Femur (tissue), 1 donor: Measurements from ENCODE around the gene NT5C2.
"Not testable (repeated sequence)": the region's sequence is repeated elsewhere in the genome, so short reads cannot be mapped to it uniquely, and the experiment has no call there.

Experiments used
- DNase-seq: peaks from one replicate; pipeline ENCODE4 v3.0.0-alpha.2; 2017

The NT5C2 gene

DNA sequence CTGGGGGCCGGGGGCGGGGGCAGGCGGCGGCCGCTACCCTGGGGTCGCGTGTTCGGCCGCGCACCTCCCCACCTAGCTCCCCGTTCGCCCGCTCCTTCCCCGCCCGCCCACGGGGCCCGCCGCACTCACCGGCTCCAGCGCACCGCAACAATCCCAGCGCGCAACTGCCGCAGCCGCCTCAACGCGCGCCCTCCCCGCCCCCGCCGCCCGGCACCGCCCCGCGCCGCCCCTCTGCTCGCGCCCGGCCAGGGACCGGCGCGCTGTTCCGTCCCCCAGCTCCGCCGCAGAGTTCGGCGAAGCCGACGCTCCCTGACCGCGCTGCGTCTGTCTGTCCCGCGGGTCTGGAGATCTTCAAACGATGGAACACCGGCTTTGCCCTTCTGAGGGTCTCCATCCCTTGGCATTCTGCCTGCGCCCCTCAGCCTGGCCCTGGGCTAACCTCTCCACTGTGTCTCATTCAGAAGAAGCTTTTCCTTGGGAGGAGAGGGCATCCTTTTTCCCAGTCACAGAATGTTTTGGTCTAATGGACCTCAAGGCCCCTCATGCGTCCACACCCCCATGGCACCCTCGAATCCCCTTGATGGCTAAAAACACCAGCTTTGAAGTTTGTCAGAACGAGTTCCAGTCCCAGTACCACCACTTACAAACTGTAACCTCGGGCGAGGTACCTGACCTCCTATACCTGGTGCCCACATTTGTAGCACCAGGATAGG is at the start of gene NT5C2:
TSS of gene NT5C2 (minus strand) at position 166 of the 713 bp plus-strand sequence. CDS start 18,314 bp downstream, outside the sequence.
- DNase-seq: peak; percentile 90

DNA sequence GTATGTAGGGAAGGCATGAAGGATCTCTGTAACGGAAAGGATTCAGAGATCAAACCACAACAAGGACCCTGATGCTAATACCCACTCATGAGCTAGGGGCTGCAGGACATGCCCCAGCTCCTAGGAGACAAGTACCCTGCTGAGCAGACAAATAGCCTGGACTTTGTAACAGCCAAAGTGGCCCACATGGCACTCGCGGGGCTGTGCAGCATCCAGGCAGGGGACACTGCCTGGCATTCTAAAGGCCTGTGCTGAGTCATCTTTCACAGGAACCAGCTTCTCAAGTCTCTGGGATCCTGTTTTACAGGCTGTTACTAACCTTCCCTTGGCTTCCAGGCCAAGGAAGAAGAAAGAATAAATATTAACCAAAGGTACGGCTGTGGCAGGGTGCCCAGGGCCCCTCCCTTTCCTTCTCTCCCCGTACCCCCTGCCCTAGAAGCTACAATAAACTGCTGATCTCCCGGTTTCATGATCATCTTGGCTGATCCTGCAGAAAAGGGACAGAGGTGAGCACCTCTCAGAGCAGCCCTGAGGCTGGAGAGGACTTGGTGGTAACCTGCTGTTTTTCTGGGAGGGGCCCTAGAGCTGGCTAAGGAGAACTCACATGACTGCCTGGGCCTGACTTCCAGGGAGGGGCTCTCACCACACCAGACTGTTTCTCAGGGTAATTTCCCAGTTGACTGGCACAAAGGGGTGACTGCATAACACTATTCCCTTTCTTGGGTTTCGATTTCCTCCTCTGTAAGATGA is 48.4 kb upstream of the NT5C2 start:
- DNase-seq: no peak

DNA sequence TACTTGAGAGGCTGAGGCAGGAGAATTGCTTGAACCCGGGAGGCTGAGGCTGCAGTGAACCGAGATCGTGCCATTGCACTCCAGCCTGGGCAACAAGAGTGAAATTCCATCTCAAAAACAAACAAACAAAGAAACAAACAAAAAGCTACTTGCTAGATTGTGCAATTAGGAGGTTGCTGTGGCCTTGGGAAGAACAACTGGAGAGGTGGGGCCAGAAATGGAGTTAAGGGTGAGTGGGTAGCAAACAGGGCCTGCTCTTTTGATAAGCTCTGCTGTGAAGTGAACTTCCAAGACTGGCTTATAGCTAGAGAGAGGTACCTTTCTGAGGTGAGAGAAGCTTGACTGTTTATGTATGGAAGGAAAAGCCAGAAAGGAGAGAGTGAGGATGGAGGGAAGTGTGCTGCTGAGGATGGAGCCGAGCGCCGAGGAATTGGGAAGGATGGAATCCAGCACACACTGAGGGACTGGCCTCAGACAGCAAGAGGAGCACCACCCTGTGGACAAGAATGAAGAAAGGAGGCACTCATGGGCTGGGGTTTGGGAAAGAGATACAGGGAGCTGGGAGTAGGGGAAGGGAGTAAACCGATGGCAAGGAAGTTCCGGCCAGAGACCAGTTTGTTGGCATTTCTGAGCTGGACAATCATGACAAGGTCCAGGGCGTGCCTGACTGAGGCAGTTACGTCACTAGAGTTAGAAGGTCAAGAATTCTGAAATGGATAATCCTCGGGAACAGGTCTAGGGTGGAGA is 45.6 kb upstream of the NT5C2 start:
- peak; percentile 20 for DNase-seq

DNA sequence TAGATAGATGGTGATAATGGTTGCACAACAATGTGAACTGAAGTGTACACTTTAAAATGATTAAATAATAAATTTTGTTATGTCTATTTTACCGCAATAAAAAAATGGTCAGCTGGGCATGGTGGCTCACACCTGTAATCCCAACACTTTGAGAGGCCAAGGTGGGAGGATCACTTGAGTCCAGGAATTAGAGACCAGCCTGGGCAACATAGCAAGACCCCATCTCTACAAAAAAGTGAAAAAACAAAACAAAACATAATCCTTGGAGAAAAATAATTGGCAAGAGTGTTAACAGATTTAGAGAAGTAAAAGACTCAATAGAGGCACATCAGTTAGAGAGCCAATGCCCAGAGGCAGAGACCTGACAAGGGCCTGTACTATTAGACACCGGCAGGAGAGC is 42.7 kb upstream of the NT5C2 start:
- DNase-seq: no peak

DNA sequence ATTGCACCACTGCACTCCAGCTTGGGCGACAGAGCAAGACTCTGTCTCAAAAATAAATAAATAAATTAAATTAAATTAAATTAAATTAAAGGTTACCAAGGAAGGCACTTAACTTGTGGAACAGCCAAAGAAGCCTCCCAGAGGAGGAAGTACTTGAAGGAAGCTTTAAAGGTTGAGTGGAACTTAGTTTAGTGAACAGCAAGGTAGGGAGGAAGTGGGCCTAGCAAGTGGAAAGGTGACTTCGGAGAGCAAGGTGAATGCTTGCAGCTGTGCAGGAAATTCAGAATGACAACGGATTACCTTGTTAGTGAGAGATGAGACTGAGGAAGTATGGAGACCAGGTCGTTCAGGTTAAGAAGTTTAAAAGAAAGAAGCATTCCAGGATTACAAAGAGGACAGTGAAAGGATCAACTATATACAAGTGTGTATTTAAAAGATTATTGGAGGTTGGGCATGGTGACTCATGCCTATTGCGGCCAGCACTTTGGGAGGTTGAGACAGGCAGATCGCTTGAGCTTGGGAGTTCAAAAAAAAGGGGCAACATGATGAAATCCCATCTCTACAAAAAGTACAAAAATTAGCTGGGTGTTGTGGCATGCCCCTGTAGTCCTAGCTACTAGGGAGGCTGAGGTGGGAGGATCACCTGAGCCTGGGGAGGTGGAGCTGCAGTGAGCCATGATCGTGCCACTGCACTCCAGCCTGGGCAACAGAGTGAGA is 39.9 kb upstream of the NT5C2 start:
- DNase-seq: no peak

DNA sequence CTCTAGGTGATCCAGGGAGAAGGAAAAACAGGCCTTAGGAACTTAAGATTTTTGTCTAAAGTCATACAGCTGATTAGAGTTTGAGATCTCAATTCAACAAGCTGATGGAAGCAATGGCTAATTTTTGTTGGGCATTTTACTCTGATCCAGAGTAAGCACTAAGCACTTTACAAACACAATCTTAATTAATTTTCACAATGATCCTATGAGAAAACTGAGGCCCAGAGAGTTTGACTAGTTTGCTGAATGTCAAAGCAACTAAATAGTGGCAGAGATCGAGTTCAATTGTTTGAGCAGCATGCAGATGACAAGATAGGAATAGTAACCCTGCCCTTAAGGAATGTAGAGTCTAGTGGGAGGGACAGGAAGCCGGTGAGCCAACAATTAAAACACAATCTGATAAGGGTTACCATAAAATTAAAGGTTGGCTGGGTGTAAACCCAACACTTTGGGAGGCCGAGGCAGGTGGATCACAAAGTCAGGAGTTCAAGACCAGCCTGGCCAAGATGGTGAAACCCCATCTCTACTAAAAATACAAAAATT is 39.1 kb upstream of the NT5C2 start:
- no peak for DNase-seq

DNA sequence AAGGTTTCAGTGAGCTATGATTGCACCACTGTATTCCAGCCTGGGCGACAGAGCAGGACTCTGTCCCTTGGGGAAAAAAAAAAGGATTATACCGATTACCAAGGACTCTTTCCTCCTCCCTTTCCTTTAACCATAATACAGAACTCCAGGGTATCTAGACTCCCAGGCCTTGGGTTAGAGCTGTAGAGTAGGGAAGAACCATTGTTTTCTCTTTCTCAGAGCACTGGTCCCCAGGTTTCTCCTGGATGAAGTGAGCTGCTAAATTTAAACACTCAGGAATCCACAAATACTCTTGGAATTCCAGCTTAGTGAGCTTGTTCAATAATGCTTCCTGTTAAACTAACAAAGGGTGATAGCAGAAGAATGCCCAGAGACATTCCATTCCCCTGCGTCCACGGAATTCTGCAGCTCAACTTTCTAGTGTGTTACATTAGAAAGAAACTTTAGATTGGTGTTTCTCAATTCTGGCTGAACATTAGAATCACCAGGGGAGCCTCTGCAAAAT is 38.0 kb upstream of the NT5C2 start:
- DNase-seq: no peak

DNA sequence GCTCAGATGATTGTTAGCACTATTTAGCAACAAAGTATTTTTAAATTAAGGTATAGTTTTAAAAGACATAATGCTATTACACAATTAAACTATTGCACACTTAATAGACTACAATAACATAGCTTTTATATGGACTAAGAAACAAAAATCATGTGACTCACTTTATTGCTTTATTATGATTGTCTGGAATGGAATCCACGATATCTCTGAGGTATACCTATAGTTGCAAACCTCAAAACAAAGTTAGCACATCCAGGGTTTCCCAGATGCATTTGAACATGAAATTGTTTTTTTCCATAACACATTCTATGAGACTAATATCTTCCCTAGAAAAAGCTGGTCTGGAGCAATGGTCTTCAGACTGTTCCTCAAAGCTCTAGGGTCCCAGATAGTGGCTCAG is 34.3 kb upstream of the NT5C2 start:
- DNase-seq: no peak

DNA sequence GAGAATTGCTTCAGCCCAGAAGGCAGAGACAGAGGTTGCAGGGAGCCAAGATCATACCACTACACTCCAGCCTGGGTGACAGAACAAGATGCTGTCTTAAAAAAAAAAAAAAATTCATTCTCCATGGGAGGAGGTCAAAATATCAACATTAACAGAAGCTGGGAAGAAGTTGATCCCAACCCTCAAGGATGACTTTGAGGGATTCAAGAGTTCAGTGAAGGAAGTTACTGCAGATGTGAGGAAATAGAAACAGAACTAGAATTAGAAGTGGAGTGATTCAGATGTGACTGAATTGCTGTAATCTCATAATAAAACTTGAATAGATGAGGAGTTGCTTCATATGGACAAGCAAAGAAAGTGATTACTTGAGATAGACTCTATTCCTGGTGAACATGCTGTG is 32.9 kb upstream of the NT5C2 start:
- DNase-seq: no peak

DNA sequence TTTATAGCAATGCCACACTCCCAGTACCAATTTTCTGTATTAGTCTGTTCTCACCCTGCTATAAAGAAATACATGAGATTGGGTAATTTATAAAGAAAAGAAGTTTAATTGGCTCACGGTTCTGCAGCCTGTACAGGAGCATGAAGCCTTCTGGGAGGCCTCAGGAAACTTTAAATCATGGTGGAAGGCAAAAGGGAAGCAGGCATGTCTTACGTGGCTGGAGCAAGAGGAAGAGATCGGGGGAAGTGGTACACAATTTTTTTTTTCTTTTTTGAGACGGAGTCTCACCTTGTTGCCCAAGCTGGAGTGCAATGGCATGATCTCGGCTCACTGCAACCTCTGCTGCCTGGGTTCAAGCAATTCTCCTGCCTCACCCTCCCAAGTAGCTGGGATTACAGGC is 31.6 kb upstream of the NT5C2 start:
- not testable (repeated sequence) for DNase-seq

DNA sequence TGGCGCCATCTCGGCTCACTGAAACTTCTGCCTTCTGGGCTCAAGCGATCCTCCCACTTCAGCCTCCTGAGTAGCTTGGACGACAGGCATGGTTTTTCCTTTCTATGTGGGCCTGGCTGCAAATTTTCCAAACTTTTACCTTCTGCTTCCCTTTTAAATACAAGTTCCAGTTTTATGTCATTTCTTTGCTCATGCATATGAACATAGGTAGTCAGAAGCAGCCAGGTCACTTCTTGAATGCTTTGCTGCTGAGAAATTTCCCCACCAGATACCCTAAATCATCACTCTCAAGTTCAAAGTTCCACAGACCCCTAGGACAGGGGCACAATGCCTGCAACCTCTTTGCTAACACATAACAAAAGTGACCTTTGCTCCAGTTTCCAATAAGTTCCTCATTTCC is 31.1 kb upstream of the NT5C2 start:
- DNase-seq: no peak

DNA sequence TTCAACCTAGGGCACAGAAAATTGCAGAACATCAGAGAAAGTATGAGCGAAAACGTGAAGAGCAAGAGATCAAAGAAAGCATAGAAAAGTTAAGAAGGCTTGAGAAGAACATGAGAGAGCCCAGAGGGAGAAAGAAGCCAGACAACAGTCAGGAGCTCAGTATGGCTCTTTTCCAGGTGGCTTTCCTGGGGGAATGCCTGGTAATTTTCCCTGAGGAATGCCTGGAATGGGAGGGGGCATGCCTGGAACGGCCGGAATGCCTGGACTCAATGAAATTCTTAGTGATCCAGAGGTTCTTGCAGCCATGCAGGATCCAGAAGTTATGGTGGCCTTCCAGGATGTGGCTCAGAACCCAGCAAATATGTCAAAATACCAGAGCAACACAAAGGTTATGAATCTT is 23.3 kb upstream of the NT5C2 start:
- DNase-seq: not testable (repeated sequence)

DNA sequence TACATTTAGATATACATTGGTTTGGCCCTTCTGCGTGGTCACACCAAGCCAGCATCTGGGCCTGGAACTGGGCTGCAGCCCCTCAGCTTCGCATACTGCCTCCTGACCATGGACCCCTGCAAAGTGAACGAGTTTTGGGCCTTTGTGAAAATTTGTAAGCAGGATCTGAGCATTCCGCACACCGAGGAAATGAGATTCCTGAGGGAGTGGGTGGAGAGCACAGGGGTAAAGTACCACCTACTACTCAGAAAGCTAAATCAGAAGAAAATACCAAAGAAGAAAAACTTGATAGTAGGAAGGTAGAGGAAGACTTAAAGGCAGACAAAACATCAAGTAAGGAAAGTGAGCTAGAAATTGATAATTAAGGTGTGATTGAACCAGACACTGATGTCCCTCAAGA is 22.5 kb upstream of the NT5C2 start:
- DNase-seq: no peak

DNA sequence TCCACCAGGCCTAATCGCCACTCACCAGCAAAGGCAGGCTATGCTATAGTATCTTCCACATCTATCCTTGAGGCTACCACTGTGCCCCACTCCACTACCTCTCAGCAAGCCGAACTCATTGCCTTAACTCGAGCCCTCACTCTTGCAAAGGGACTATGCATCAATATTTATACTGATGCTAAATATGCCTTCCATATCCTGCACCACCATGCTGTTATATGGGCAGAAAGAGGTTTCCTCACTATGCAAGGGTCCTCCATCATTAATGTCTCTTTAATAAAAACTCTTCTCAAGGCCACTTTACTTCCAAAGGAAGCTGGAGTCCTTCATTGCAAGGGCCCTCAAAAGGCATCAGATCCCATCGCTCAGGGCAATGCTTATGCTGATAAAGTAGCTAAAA is 17.2 kb upstream of the NT5C2 start:
- not testable (repeated sequence) for DNase-seq

DNA sequence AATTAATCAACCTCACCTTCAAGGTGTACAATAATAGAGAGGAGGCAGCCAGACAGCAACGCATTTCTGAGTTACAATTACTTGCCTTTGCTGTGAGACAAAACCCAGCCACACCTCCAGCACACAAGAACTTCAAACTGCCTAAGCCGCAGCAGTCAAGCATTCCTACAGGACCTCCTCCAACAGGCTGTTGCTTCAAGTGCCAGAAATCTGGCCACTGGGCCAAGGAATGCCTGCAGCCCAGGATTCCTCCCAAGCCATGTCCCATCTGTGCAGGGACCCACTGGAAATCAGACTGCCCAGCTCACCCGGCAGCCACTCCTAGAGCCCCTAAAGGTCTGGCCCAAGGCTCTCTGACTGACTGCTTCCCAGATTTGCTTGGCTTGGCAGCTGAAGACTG is 14.6 kb upstream of the NT5C2 start:
- not testable (repeated sequence) for DNase-seq

DNA sequence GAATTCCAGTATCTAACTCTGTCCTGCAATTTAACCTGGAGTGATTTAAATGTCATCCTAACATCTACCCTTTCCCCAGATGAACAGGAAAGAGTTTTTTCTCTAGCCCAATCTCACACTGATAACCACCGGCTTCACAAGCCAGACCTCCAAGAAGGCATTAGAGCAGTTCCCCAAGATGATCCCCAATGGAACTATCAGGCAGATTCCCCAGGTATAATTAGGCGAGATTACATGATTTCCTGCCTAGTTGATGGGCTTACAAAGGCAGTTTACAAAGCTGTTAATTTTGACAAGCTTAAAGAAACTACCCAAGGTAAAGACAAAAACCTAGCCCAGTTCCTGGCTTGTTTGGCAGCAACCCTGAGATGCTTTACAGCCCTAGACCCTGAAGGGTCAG is 14.1 kb upstream of the NT5C2 start:
- no peak for DNase-seq

DNA sequence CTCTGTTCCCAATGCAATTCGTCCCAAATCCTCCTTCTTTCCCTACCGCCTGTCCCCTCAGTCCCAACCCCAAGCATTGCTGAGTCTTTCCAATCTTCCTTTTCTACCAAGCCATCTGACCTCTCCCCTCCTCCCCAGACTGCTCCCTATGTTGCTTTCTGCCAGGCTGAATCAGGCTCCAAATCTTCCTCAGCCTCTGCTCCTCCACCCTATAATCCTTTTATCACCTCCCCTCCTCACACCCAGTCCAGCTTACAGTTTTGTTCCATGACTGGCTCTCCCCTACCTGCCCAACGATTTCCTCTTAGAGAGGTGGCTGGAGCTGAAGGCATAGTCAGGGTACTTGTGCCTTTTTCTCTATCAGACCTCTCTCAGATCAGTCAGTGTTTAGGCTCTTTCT is 13.6 kb upstream of the NT5C2 start:
- not testable (repeated sequence) for DNase-seq

DNA sequence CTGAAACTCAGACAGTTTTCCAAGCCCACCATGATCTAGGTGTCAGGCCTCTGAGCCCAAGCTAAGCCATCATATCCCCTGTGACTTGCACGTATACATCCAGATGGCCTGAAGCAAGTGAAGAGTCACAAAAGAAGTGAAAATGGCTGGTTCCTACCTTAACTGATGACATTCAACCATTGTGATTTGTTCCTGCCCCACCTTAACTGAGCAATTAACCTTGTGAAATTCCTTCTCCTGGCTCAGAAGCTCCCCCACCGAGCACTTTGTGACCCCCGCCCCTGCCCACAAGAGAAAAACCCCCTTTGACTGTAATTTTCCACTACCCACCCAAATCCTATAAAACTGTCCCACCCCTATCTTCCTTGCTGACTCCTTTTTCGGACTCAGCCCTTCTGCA is 12.3 kb upstream of the NT5C2 start:
- not testable (repeated sequence) for DNase-seq

DNA sequence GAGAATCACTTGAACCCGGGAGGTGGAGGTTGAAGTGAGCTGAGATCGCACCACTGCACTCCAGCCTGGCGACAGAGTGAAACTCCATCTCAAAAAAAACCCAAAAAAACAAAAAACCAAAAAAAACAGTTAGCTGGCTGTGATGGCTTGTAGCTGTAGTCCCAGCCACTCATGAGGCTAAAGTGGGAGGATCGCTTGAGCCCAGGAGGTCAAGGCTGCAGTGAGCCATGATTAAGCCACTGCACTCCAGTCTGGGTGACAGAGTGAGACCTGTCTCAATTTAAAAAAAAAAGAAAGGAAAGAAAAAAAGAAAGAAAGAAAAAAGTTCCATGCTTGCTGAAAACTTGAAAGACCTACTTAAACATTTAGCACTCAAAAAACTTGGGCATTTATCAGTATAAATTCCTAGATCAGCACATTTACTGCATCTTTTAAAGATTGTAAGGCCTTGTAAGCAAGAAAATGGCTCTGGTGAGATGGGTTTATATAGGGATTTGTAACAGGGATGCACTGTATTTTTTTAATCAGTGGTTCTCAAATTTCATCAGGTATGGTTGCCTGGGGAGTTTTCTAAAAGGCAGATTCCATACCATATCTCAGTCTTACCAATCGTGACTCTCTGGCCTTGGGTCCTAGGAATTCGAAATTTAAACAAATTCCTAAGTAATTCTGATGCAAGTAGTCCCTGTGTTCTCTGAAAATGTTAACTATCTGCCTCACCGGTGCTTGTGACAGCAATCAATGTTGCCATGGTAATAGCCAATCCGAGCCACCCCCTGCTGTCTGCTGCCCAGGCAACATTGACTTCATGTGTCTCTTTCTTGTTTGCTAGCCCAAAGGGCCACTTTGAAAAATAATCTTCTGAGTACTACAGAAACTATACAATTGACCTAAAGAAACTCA is 11.5 kb upstream of the NT5C2 start:
- no peak for DNase-seq

DNA sequence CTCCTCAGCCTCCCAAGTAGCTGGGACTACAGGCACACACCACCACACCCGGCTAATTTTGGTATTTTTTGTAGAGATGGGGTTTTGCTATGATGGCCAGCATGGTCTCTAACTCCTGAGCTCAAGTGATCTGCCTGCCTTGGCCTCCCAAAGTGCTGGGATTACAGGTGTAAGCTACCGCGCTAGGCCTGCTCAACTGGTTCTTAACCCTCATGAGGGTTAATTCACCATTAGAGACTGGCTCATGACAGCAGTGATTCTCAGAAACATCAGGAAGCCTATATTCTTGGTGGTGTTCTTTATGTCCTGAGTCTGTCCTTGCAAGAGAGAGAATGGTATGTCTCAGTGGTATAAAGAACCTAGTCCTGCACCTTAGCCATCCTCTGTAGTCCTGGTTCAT is 10.4 kb upstream of the NT5C2 start:
- no peak for DNase-seq

DNA sequence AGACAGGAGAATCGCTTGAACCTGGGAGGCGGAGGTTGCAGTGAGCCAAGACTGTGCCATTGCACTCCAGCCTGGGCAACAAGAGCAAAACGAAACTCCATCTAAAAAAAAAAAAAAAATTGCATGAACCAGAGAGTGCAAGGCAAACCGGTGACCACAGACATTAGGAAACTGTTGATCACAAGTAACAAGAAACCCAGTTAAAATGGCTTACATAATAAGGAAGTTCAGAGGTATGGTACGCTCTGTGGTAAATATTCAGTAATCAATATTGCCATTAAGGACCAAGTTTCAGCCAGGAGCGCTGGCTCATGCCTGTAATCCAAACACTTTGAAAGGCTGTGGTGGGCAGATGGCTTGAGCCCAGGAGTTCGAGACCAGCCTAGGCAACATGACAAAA is 9.2 kb upstream of the NT5C2 start:
- no peak for DNase-seq

DNA sequence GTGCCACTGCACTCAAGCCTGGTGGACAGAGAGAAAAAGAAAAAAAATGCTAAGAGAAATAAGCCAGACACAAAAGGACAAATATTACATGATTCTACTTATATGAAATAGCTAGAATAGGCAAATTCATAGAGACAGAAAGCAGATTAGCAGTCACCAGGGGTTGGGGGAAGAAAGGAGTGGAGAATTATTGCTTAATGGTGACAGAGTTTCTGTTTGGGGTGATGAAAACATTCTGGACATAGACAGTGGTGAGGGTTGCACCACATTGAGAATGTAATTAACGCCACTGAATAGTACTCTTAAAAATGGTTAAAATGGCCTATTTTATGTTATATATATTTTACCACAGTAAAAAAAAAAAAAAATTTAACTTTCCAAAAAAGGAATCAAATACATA is 6.4 kb upstream of the NT5C2 start:
- DNase-seq: no peak
